H1 (cell line): ENCODE results near the gene POLR1D. TPM values are rescaled to one million over a fixed set of nuclear protein-coding genes. Genes with fewer than 3 reads are reported as not detected.

Experiments
- CTCF ChIA-PET: fragments of 300-600 bp; sonication (Branson Sonifier 250); formaldehyde crosslinking; loops from one replicate; lab custom pipeline; 2021; ENCODE audit not compliant: partially characterized antibody; lab: Charles Lee
- POLR2A ChIA-PET: fragments of 300-600 bp; sonication (Branson Sonifier 250); formaldehyde crosslinking; loops from one replicate; lab custom pipeline; 2021; ENCODE audit warnings: inconsistent platforms; ENCODE audit not compliant: partially characterized antibody; lab: Charles Lee
- DNase-seq, 2 experiments: peaks; one replicate each; pipeline versions ENCODE4 v3.0.0 to v3.0.0-alpha.2; 2010 to 2022; ENCODE audit warnings: low spot score in 2 of 2, low read depth in 1 of 2, mixed read lengths in 1 of 2
- FAIRE-seq: peaks from 2 replicates; lab custom pipeline; 2011; peaks lifted over from hg19 to GRCh38; lab: Jason Lieb, UNC
- H2AFZ ChIP-seq: 2 replicates; pipeline ENCODE4 v1.8.1; 2012; ENCODE audit warnings: low read length, inconsistent platforms
- H2AK5ac ChIP-seq: 2 replicates; pipeline ENCODE4 v1.6.1; 2013; ENCODE audit warnings: low read depth, low read length
- H2BK120ac ChIP-seq: replicated peaks from 2 replicates; pipeline ENCODE3; 2013; ENCODE audit warnings: low read depth, low read length, inconsistent platforms
- H2BK12ac ChIP-seq: 2 replicates; pipeline ENCODE4 v1.6.1; 2013; ENCODE audit warnings: low read depth, low read length
- H2BK15ac ChIP-seq: 2 replicates; pipeline ENCODE4 v1.6.1; 2013; ENCODE audit warnings: low read length
- H2BK20ac ChIP-seq: 2 replicates; pipeline ENCODE4 v1.6.1; 2013; ENCODE audit warnings: low read length
- H2BK5ac ChIP-seq: 2 replicates; pipeline ENCODE4 v1.6.1; 2013; ENCODE audit warnings: low read depth, low read length
- H3K14ac ChIP-seq: 2 replicates; pipeline ENCODE4 v1.6.1; 2013; ENCODE audit warnings: inconsistent platforms; ENCODE audit not compliant: insufficient read length
- H3K18ac ChIP-seq: 2 replicates; pipeline ENCODE4 v1.6.1; 2013; ENCODE audit warnings: low read length; ENCODE audit errors: extremely low read depth
- H3K23ac ChIP-seq: 2 replicates; pipeline ENCODE4 v1.6.1; 2013; ENCODE audit warnings: inconsistent platforms; ENCODE audit not compliant: insufficient read length
- H3K23me2 ChIP-seq: 2 replicates; pipeline ENCODE4 v1.6.1; 2013; ENCODE audit warnings: low read depth, low read length
- H3K27ac ChIP-seq: 2 replicates; pipeline ENCODE4 v1.6.1; 2011; ENCODE audit warnings: low read depth, low read length, inconsistent platforms
- H3K27me3 ChIP-seq, 4 experiments: replicated peaks in 1 of 4; 1 replicate in 1 of 4; 2 replicates in 3 of 4; pipeline versions ENCODE4 v1.6.1 to v1.8.1; 2011 to 2013; ENCODE audit warnings: low read length in 3 of 4, mild to moderate bottlenecking in 3 of 4, inconsistent platforms in 2 of 4, mixed read lengths in 2 of 4, moderate library complexity in 1 of 4; ENCODE audit not compliant: control insufficient read depth in 3 of 4, insufficient read depth in 3 of 4; ENCODE audit errors: extremely low read depth in 1 of 4
- H3K36me3 ChIP-seq, 4 experiments: 2 replicates each; pipeline versions ENCODE4 v1.6.1 to v1.8.1; 2011 to 2013; ENCODE audit warnings: mild to moderate bottlenecking in 4 of 4, low read length in 3 of 4, moderate library complexity in 2 of 4, control low read depth in 1 of 4, inconsistent platforms in 1 of 4; ENCODE audit not compliant: insufficient read depth in 4 of 4, control insufficient read depth in 2 of 4
- H3K4ac ChIP-seq: replicated peaks from 2 replicates; pipeline ENCODE3; 2013; ENCODE audit warnings: low read length, low read depth, mixed read lengths, inconsistent platforms; ENCODE audit not compliant: insufficient read length
- H3K4me1 ChIP-seq, 4 experiments: replicated peaks in 1 of 4; 1 replicate in 1 of 4; 2 replicates in 3 of 4; pipeline versions ENCODE4 v1.6.1 to v1.8.1; 2011 to 2013; ENCODE audit warnings: low read length in 3 of 4, inconsistent platforms in 2 of 4, mixed read lengths in 1 of 4; ENCODE audit not compliant: insufficient read depth in 4 of 4, control insufficient read depth in 3 of 4
- H3K4me2 ChIP-seq, 2 experiments: 2 replicates each; pipeline versions ENCODE4 v1.6.1 to v1.8.1; 2011 to 2013; ENCODE audit warnings: low read depth in 2 of 2, low read length in 2 of 2, control low read depth in 1 of 2, inconsistent platforms in 1 of 2, mild to moderate bottlenecking in 1 of 2; ENCODE audit not compliant: insufficient read depth in 1 of 2
- H3K4me3 ChIP-seq, 4 experiments: fragments of 200-600, 300-600 bp in 1 of 4; sonication (generic), shearing (Covaris generic), sonication (Bioruptor Twin) in 1 of 4; 2 replicates each; pipeline versions ENCODE4 v1.5.1 to v1.8.1; 2011 to 2016; ENCODE audit warnings: low read length in 4 of 4, low read depth in 3 of 4, control low read depth in 2 of 4, inconsistent platforms in 2 of 4, mild to moderate bottlenecking in 2 of 4, mixed read lengths in 1 of 4, moderate library complexity in 1 of 4; ENCODE audit not compliant: insufficient read depth in 2 of 4; ENCODE audit errors: extremely low read depth in 1 of 4
- H3K56ac ChIP-seq: replicated peaks from 2 replicates; pipeline ENCODE3; 2013; ENCODE audit warnings: low read depth, mild to moderate bottlenecking, mixed read lengths, low read length, inconsistent platforms; ENCODE audit not compliant: insufficient read length
- H3K79me1 ChIP-seq: 2 replicates; pipeline ENCODE4 v1.6.1; 2013; ENCODE audit warnings: low read depth, low read length, control low read depth
- H3K79me2 ChIP-seq, 2 experiments: 2 replicates each; pipeline versions ENCODE4 v1.6.1 to v1.8.1; 2012 to 2013; ENCODE audit warnings: low read length in 2 of 2, mild to moderate bottlenecking in 2 of 2, inconsistent platforms in 1 of 2; ENCODE audit not compliant: insufficient read depth in 2 of 2, control insufficient read depth in 1 of 2
- H3K9ac ChIP-seq, 4 experiments: replicated peaks in 1 of 4; 1 replicate in 1 of 4; 2 replicates in 3 of 4; pipeline versions ENCODE4 v1.6.1 to v1.8.1; 2011 to 2013; ENCODE audit warnings: low read depth in 3 of 4, low read length in 3 of 4, control low read depth in 2 of 4, mild to moderate bottlenecking in 2 of 4, moderate library complexity in 2 of 4, inconsistent platforms in 1 of 4; ENCODE audit errors: extremely low read depth in 1 of 4
- H3K9me3 ChIP-seq, 2 experiments: 2 replicates each; pipeline versions ENCODE4 v1.6.1 to v1.8.1; 2012 to 2013; ENCODE audit warnings: mild to moderate bottlenecking in 2 of 2, moderate library complexity in 2 of 2, control low read depth in 1 of 2, inconsistent platforms in 1 of 2, low read depth in 1 of 2, low read length in 1 of 2, mixed read lengths in 1 of 2; ENCODE audit not compliant: insufficient read depth in 2 of 2
- H4K20me1 ChIP-seq, 2 experiments: replicated peaks in 1 of 2; 2 replicates each; pipeline versions ENCODE3 to v1.8.1; 2011 to 2013; ENCODE audit warnings: inconsistent platforms in 2 of 2, low read length in 2 of 2, mild to moderate bottlenecking in 1 of 2; ENCODE audit not compliant: insufficient read depth in 2 of 2, control insufficient read depth in 1 of 2
- H4K5ac ChIP-seq: 2 replicates; pipeline ENCODE4 v1.6.1; 2013; ENCODE audit warnings: low read length, low read depth, mixed read lengths, inconsistent platforms; ENCODE audit not compliant: insufficient read length
- H4K8ac ChIP-seq: 2 replicates; pipeline ENCODE4 v1.8.0; 2013; ENCODE audit warnings: mild to moderate bottlenecking, moderate library complexity, low read length, inconsistent platforms; ENCODE audit not compliant: insufficient read depth; ENCODE audit errors: extremely low read depth
- H4K91ac ChIP-seq: replicated peaks from 2 replicates; pipeline ENCODE3; 2013; ENCODE audit warnings: low read length, mixed read lengths, inconsistent platforms; ENCODE audit not compliant: insufficient read length
- NANOG ChIP-seq: IDR thresholded peaks from 2 replicates; pipeline ENCODE4 v1.6.1; 2011; ENCODE audit warnings: low read length, low read depth, mild to moderate bottlenecking, inconsistent platforms; ENCODE audit not compliant: insufficient read depth, poor library complexity, severe bottlenecking
- ZNF274 ChIP-seq: IDR thresholded peaks from 2 replicates; pipeline ENCODE4 v1.7.0; 2012; ENCODE audit warnings: low read length, borderline replicate concordance; ENCODE audit errors: extremely low read depth
- WGBS, 2 experiments: shearing (Covaris generic) in 1 of 2; methylation state at CpG; one replicate each; pipeline versions ENCODE4 v1.1.6 to v1.1.7; 2013 to 2015; ENCODE audit warnings: low lambda C conversion rate in 2 of 2, mixed read lengths in 2 of 2, inconsistent platforms in 1 of 2, low coverage in 1 of 2, missing lambda C conversion rate in 1 of 2; ENCODE audit not compliant: insufficient replicate concordance in 2 of 2, insufficient coverage in 1 of 2, insufficient read length in 1 of 2; ENCODE audit errors: extremely low coverage in 1 of 2, missing lambda C conversion rate in 1 of 2; 5-methylcytosine and 5-hydroxymethylcytosine counted together
- polyA plus RNA-seq, 7 experiments: library from polyadenylated mRNA; depleted of rRNA in 3 of 7; stranded (reverse) in 5 of 7; unstranded in 2 of 7; fragments of >200 nt in 5 of 7; fragments of 200-250 nt in 2 of 7; gene quantifications; 1 replicate in 5 of 7; 2 replicates in 1 of 7; 4 replicates in 1 of 7; pipeline versions ENCODE4 v1.2.1 to v1.2.3, GENCODE V29; 2011 to 2013; ENCODE audit warnings: missing spikeins in 2 of 7, mixed read lengths in 2 of 7
- total RNA-seq: library from RNA; stranded (reverse); fragmentation: NEBNext Ultra II Directional; extraction: Animal tissue kit (Norgen Biotek cat#: 25700); gene quantifications from 2 replicates; pipeline ENCODE4 v1.2.1, GENCODE V29; 2021

Gene POLR1D
- total and polyA plus RNA-seq, 2 of the 8 experiments (the other 6 are each of a cell fraction or from before 2014, with no cell fraction given) = 226 to 232 TPM

- ChIA-PET POLR2A (interaction anchor here (1.3 to 6.5 kb wide), 2 partner anchors 11 kb away, joined by 3 to 26 read pairs; no protein-coding TSS in a partner anchor), CTCF (interaction anchor here (1.6 kb wide), 1 partner anchor 12 kb away, joined by 7 read pairs; no protein-coding TSS in a partner anchor)
- FAIRE-seq (no peak), DNase-seq (no peak)
- Histone ChIP-seq H4K20me1 (peaks cover 6 to 14% of the 10 kb centered on the region in 2 experiments), H3K4ac (no peak overlapping the region), H3K18ac (no peak overlapping the region), H3K9ac (no peak overlapping the region), H3K9me3 (no peaks in the 10 kb centered on the region), H3K4me3 (no peak overlapping the region), H2AK5ac (no peak overlapping the region), H3K23ac (no peak overlapping the region), H2BK15ac (no peak overlapping the region), H2BK12ac (no peak overlapping the region), H3K4me2 (no peak overlapping the region), H3K36me3 (peaks cover 3 to 15% (median 4%) of the 10 kb centered on the region in 4 experiments; a peak in 6 of 8 replicates), H4K8ac (no peak overlapping the region), H3K14ac (no peak overlapping the region), H3K27ac (no peak overlapping the region), H2BK20ac (no peak overlapping the region), H3K79me2 (peaks cover 0 to 67% of the 10 kb centered on the region in 2 experiments; a peak in 3 of 4 replicates), H3K4me1 (no peaks in the 10 kb centered on the region), H2AFZ (no peak overlapping the region), H3K79me1 (peaks cover 9% of the 10 kb centered on the region), H2BK120ac (no peak overlapping the region), H3K56ac (no peak overlapping the region), H3K23me2 (no peaks in the 10 kb centered on the region)
- 94% methylated on average over 2 of the region's 2 CpGs; no CpG with 5 or more reads in 1 of the 2 experiments for WGBS, 2 experiments
- no peak for TF ChIP-seq ZNF274
- no peak for TF ChIP-seq NANOG
- TF ChIP-seq, all 59 proteins: peak for 0
- no peak overlapping the region for H2BK5ac ChIP-seq
- no peak overlapping the region for H4K5ac ChIP-seq
- no peak overlapping the region for H4K91ac ChIP-seq
- no peaks in the 10 kb centered on the region for H3K27me3 ChIP-seq
These were observed 12.5 kb downstream of the POLR1D start for GRCh38 chr13:27634231-27634630.
